ENCODE data around the gene KLK3.

DNA sequence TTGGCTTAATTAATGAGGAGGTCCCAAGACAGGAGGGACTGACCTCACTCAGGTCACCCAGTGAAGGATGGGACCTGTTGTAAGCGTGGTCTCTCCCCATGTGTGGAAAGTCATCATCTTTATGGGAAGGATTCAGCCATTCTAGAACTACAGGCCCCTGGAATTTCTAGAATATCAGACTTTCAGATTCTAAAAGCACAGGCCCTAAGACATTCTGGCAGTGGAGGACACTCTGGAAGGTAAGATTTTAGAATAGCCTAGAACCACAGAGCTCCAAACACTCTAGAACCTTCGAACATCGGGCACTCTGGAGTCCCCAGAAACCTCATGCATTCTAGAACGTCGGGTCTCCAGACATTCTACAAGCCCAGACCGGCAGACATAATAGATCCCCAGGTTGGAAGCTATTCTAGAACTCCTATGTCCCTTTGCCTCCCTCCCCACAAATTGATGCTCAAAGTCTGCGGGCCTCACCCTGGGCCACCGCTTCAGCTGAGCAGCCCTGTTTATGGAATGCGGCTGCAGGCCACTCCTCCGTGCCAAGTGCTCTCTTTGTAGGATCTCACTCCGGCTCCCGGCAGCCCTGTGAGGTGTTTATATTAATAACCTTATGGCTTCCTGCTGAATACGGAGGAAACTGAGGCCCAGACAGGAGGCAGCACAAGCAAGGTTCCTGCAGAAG is 19.5 kb upstream of the KLK3 start:
- TF ChIP-seq POLR2AphosphoS5 (IDR thresholded peaks at IDR 0.05) (no peak), POLR2A (IDR thresholded peaks at IDR 0.05) (no peak)
- TF ChIP-seq, protein P1, sequence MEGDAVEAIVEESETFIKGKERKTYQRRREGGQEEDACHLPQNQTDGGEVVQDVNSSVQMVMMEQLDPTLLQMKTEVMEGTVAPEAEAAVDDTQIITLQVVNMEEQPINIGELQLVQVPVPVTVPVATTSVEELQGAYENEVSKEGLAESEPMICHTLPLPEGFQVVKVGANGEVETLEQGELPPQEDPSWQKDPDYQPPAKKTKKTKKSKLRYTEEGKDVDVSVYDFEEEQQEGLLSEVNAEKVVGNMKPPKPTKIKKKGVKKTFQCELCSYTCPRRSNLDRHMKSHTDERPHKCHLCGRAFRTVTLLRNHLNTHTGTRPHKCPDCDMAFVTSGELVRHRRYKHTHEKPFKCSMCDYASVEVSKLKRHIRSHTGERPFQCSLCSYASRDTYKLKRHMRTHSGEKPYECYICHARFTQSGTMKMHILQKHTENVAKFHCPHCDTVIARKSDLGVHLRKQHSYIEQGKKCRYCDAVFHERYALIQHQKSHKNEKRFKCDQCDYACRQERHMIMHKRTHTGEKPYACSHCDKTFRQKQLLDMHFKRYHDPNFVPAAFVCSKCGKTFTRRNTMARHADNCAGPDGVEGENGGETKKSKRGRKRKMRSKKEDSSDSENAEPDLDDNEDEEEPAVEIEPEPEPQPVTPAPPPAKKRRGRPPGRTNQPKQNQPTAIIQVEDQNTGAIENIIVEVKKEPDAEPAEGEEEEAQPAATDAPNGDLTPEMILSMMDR (IDR thresholded peaks at IDR 0.05): no peak
